ENCODE measurements around the gene CLTA.
"Not testable (repeated sequence)": the region's sequence is repeated elsewhere in the genome, so short reads cannot be mapped to it uniquely, and the experiment has no call there.

The CLTA gene

DNA sequence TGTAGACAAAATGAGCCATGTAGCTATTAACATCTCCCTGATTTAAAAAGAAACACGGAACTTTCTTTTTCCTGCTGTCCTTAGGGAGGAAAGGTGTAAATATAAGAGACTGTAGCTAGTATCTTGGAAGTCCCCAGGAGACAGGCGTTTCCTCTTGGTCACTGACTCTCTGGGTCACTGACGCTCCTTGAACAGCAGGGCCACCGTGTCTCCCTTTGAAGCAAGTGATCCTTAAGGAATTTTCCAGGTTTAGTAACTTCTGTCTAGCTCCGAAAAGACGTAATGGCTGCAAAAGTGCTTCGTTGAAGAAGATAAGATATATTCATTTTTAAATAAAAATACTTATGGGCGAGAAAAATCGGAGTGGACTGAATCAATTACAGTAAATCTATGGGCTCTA, 745 bp upstream of the CLTA start:
- DNase-seq (ENCODE audit: low spot score) = no peak

DNA sequence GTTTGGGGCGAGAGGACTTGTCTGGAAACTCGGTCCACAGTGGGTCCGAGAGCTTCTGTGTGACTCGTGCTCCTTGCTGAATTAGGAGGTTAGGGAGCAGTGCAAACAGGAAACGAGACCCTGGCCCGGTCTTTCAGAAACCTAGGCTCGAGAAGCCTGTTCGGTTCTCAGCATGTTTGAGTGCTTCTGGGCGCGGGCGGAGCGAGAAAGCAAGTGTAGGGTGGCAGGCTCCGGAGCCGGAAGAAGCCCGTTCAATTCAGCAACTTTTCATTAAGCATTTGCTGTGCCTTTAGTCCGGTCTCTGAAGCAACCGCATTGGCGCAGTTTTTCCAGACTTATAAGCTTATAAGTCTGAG, 547 bp downstream of the CLTA start:
- DNase-seq (ENCODE audit: low spot score) = peak; percentile 41

GRCh38 chr9:36191686-36192085, 965 bp downstream of the CLTA start:
- peak; percentile 26 for DNase-seq (ENCODE audit: low spot score)

DNA sequence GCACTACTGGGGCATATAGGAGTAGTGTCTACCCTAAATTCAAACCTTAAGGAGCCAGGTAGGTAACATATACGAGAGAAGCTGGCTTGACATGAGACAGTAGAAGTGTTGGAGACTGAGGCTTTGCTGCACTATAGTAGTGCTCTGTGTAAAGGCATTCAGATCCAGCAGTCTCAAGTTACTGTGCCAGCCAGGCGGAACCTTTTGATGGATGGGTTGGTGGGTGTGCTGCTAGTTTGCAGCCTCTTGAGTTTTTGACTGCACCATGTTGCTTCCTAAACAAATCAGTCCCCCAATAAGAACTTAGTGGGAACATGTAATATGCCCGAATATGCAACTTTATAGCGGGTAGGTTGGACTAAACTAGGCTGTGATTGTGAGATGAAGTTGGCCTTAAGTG, 1.5 kb downstream of the CLTA start:
- DNase-seq (ENCODE audit: low spot score) = no peak

DNA sequence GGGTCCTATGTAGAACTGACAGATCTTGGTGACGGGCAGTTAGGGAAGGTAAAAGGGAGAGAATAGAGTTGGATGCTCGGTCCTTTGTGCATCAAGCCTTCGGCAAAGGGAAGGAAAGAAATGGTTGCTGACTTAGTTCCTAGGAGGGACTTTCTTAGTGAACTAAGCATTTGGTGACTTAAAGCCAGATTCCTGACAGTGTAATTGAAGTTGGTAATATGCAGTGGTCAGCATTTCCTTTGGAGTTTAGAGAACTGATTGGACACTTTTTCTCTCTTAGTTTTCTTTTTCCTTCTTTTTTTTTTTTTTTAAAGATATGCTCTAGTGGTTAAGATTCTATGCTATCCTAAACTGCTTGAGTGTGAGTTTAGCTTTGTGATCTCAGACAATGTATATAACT, 2.3 kb downstream of the CLTA start:
- DNase-seq (ENCODE audit: low spot score) = no peak

GRCh38 chr9:36194326-36195000, 3.7 kb downstream of the CLTA start:
- no peak for DNase-seq (ENCODE audit: low spot score)

GRCh38 chr9:36204906-36205547, 14.3 kb downstream of the CLTA start:
- DNase-seq (ENCODE audit: low spot score) = no peak

DNA sequence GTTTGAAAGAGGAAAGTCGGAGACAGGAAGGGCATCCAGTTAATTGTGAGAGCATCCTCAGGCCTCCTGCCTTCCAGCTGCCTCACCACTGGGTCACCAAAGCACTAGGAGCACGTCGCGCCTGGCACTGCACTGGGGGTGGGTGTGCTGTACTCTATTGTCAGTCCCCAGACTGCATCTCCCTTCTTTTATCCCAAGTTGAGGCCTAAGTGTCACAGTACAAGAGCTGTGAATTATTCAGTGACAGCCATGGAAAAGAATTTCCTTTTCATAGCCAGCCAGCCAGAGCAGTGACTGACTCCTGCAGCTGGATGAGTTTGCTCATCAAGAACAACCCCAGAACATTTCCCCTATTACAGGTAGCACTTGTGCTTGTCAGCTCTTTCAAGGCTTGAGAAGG, 16.3 kb downstream of the CLTA start:
- DNase-seq (ENCODE audit: low spot score) = no peak

GRCh38 chr9:36207546-36208012, 16.9 kb downstream of the CLTA start:
- DNase-seq (ENCODE audit: low spot score) = peak; percentile 54

GRCh38 chr9:36208521-36209253, 18.0 kb downstream of the CLTA start:
- no peak for DNase-seq (ENCODE audit: low spot score)

DNA sequence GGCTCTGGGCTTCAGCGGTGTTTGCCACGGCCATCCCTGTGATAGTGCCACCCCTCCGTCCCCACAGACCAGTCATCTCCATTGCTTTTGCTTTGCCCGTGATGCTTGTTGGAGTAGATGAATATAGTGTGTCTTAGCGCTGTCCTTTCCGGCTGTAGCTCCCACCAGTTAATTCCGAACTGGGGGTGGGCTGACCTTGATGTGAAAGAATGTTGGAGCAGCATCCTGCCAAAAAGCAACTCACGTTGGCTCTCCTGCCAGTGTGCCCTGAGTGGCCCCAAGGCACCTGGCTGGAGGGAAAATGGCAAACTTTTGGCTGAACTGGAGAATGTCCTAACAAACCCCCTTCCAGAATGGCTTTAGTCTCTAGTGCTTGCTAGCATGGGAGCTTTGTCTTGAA, 20.0 kb downstream of the CLTA start:
- no peak for DNase-seq (ENCODE audit: low spot score)

DNA sequence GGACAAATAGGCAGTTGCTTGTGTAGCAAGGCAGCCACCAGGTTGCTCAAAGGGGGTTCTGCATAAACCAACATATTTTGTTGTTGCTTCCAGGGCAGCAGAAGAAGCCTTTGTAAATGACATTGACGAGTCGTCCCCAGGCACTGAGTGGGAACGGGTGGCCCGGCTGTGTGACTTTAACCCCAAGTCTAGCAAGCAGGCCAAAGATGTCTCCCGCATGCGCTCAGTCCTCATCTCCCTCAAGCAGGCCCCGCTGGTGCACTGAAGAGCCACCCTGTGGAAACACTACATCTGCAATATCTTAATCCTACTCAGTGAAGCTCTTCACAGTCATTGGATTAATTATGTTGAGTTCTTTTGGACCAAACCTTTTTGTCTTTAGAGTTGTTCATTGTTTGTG, 20.8 kb downstream of the CLTA start:
- DNase-seq (ENCODE audit: low spot score) = no peak

- DNase-seq (ENCODE audit: low spot score) = no peak
Observed at GRCh38 chr9:36213387-36213786, 22.7 kb downstream of the CLTA start.

DNA sequence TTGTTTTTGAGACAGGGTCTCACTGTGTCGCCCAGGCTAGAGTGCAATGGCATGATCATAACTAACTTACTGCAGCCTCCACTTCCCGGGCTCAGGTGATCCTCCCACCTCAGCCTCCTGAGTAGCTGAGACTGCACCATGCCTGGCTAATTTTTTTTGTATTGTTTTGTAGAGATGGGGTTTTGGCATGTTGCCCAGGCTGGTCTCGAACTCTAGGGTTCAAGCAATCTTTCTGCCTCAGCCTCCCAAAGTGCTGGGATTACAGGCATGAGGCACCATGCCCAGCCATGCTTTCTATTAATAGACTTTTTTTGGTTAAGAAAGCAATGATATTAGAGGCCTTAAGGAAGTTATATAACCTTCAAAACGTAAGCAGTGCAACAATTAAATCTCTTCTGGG, 23.3 kb downstream of the CLTA start:
- no peak for DNase-seq (ENCODE audit: low spot score)

DNA sequence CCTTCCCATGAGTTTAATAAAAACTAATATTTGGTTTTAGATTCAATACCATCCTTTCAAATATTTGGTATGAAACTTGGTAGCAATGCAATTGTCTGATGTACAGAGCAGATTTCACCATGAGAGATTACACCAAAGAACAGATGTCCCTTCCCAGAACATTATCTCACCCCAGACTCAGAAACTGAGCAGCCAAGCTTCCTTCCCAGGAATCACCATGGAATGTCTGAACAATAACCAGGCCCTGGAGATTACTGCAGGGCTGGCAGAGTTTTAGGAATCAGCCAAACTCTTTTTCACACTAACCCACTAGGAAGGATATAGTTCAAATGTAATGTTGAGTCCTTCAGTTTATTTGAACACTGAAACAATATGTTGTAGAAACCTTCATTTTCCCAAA, 23.9 kb downstream of the CLTA start:
- no peak for DNase-seq (ENCODE audit: low spot score)

- no peak for DNase-seq (ENCODE audit: low spot score)
Observed at GRCh38 chr9:36217256-36217968, 26.7 kb downstream of the CLTA start.

GRCh38 chr9:36218011-36218410, 27.3 kb downstream of the CLTA start:
- no peak for DNase-seq (ENCODE audit: low spot score)

GRCh38 chr9:36218411-36218901, 27.7 kb downstream of the CLTA start:
- DNase-seq (ENCODE audit: low spot score) = no peak

- no peak for DNase-seq (ENCODE audit: low spot score)
Observed at GRCh38 chr9:36221667-36222066, 30.9 kb downstream of the CLTA start.

DNA sequence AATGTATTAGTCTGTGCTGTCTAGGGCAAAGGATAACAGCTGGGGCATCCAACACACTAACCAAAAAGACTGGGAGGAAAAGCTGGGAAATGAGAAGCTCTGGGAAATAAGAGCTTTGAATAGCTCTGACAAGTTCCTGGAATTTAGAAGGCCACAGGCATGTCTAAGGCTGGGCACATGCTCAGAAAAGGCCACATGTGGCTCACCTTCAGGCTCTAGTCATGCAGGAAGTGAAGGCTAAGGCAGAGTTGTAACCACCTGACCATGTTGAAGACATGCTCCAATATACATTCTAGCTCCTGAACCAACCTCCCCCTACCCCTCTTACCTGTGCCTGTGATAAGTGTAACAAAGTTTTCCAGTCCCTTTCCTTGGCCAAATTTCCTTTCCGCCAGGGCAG, 31.7 kb downstream of the CLTA start:
- no peak for DNase-seq (ENCODE audit: low spot score)

DNA sequence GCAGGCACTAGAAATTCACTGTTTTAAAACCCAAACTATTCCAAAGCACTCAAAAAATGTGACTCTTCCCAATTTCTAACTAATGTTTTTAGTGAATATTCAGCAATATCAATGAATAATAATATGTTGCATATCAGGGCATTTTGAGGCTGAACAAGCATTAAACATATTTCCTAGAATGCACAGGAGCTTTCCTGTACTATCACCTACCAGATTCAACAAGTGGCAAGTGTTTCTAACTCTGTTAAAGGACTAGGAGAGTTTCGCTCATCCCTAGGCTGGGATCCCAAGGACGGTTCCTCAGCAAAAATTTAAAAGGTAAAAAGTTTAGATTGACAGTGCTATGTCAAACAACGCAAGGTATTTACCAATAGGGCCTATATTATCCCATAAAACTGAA, 46.5 kb downstream of the CLTA start:
- DNase-seq (ENCODE audit: low spot score) = no peak

DNA sequence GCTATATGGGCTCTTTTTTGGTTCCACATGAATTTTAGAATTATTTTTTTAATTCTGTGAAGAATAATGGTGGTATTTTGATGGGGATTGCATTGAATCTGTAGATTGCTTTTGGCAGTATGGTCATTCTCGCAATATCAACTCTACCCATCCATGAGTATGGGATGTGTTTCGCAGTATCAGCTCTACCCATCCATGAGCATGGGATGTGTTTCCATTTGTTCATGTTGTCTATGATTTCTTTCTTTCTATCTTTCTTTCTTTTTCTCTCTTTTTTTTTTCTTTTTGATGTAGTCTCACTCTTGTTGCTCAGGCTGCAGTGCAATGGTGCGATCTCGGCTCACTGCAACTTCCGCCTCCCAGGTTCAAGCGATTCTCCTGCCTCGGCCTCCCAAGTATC, 48.5 kb downstream of the CLTA start:
- DNase-seq (ENCODE audit: low spot score) = not testable (repeated sequence)

GRCh38 chr9:36239675-36240074, 49.0 kb downstream of the CLTA start:
- DNase-seq (ENCODE audit: low spot score) = not testable (repeated sequence)
